GM19463 (cell line): Measurements from ENCODE around the gene SSTR3.
"Not testable (repeated sequence)": the region's sequence is repeated elsewhere in the genome, so short reads cannot be mapped to it uniquely, and the experiment has no call there.

ENCODE experiments used
- ATAC-seq: cut with Tn5 transposase; IDR thresholded peaks from one replicate; pipeline ENCODE4 v1.9.1; 2021; ENCODE audit warnings: mild to moderate bottlenecking, moderate library complexity; ENCODE audit not compliant: unreplicated experiment

Gene SSTR3

DNA sequence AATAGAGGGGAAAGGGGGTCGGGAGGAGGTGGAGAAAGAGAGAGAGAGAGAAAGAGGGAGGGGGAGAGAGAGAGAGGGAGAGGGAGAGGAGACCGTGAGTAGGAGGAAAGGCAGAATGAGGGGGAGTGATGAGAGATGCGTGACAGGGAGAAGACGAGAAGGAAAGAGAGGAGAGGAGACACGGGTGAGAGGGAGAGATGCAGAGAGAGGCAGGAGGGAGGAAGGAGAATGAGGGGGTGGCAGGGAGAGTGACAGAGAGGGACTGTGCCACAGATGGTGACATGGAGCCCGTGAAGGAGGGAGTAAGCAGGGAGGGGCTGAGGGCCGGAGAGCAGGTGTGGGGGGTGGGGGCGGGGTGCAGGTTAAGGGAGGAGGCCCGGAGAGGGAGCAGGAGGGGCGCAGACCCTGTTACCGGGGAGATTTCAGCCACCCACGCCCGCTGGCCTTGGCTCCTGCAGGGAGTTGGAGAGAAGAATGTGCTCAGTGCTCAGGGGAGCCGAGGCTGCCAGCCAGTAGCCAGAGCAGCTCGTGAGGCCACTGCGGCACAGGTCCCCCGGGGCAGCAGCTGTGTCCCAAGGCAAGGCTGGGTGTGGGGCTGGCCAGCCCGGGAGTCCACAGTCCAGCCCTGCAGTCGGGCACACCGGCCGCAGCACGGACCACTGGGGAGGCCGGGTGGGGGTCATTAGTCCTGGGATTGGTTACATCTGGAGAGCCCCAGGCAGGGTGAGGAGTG, at the start of gene SSTR3:
SSTR3 (minus strand) TSS at position 304 of the 733 bp plus-strand sequence. CDS start 4,674 bp downstream, outside the sequence.
- no peak for ATAC-seq

- no peak for ATAC-seq
Observed at GRCh38 chr22:37260901-37261336, 48.6 kb upstream of the SSTR3 start.

- ATAC-seq: no peak
Observed at GRCh38 chr22:37260155-37260795, 48.0 kb upstream of the SSTR3 start.

DNA sequence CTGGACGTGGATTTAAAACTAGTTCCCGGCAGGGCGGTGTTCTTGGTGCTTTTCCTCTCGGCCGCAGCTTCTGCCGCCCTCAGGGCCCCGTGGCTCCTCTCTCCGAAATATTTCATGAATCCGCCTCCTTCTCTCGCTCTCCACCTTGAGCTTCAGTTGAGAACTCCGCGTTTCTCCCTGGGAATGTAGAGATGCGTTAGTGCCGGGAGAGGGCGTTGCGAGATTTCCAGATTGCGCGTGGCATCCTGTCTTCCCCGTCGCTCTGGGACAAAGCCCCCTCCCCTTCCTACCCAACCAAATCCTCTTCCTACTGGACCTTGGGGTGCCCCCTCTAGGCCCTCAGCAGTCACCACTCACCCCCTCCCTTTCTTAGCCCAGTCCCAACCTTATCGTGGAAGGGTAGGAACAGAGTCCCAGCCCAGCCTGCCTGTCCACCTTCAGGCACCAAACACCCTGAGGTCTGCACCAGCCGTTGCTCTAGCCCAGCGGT, 47.3 kb upstream of the SSTR3 start:
- ATAC-seq: no peak

GRCh38 chr22:37258753-37259401, 46.6 kb upstream of the SSTR3 start:
- no peak for ATAC-seq

GRCh38 chr22:37258005-37258752, 45.9 kb upstream of the SSTR3 start:
- ATAC-seq: no peak

- no peak for ATAC-seq
Observed at GRCh38 chr22:37256075-37256726, 43.9 kb upstream of the SSTR3 start.

DNA sequence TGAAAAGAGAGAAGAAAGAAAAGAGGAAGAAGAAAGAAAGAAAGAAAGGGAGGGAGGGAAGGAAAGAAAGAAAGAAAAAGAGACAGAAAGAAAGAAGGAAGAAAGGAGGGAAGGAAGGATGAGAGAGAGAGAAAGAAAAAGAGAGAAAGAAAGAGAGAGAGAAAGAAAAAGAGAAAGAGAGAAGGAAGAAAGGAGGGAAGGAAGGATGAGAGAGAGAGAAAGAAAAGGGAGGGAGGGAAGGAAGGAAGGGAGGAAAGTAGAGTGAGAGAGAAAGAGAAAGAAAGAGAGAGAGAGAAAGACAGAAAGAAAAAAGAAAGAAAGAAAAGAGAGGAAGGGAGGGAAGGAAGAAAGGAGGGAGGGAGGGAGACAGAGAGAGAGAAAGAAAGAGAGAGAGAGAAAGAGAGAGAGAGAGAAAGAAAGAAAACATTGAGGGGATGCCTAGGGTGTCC, 43.3 kb upstream of the SSTR3 start:
- ATAC-seq: no peak

DNA sequence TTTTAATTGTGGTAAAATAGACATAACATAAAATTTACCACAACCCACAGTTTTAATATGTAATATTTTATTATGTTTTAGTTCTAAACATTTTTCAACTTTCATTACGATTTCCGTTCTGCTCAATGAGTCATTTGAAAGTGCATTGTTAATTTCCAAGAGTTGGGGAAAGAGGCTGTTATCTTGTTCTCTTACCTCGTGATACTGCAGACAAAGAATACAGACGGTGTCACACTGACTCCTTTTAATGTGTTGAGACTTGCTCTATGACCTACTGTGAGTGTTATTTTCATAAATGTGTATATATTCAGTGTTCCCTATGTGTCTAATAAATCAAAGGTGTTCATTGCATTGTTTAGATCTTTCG, 42.6 kb upstream of the SSTR3 start:
- ATAC-seq: no peak

GRCh38 chr22:37254209-37254866, 42.1 kb upstream of the SSTR3 start:
- ATAC-seq: no peak

GRCh38 chr22:37253126-37253660, 40.9 kb upstream of the SSTR3 start:
- no peak for ATAC-seq

DNA sequence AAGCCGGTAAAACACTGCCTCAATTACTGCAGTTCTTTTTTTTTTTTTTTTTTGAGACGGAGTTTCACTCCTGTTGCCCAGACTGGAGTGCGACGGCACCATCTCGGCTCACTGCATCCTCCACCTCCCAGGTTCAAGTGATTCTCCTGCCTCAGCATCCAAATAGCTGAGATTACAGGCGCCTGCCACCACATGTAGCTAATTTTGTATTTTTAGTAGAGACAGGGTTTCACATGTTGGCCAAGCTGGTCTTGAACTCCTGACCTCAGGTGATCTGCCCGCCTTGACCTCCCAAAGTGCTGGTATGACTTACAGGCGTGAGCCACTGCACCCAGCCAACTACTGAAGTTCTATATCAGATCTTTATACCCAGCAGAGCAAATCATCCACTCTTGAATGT, 39.6 kb upstream of the SSTR3 start:
- ATAC-seq: not testable (repeated sequence)

GRCh38 chr22:37249986-37250385, 37.7 kb upstream of the SSTR3 start:
- ATAC-seq: no peak

DNA sequence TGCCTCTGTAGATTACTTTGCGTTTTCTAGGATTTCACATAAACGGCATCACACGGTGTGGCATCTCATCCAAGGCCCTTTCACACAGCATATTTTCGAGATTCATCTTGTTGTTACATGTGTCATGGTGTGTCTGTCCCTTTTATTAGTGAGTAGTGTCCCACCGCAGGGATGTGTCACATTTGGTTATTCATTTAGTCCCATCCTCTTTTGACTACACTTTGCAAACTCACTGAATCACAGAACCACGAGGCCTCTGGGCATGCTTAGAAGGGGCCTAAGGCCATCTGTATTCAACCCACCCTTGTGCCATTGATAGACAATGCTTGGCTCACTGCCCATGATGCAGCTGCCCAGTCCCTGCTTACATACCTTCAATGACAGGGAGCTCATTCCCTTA, 36.0 kb upstream of the SSTR3 start:
- no peak for ATAC-seq

GRCh38 chr22:37245740-37246139, 33.5 kb upstream of the SSTR3 start:
- no peak for ATAC-seq

GRCh38 chr22:37244922-37245722, 32.8 kb upstream of the SSTR3 start:
- ATAC-seq: no peak

GRCh38 chr22:37244114-37244921, 32.0 kb upstream of the SSTR3 start, which contains the start of gene RAC2:
Gene RAC2, minus strand, starts transcription at chr22:37244269. Its CDS starts 121 bp downstream, at chr22:37244148.
- ATAC-seq: peak; percentile 50
